Smooth muscle cell (in vitro differentiated cells): ENCODE results near the gene PLCL2. TPM values are rescaled to one million over a fixed set of nuclear protein-coding genes. Genes with fewer than 3 reads are reported as not detected.

ENCODE experiments used
- DNase-seq: peaks from one replicate; lab custom pipeline; 2025; ENCODE audit not compliant: unreplicated experiment; lab: John Stamatoyannopoulos, UW
- H2AFZ ChIP-seq: fragments of 200-600 bp; sonication (generic); 2 replicates; pipeline ENCODE4 v1.6.0; 2016; ENCODE audit warnings: antibody characterized with exemption, low read depth, mild to moderate bottlenecking
- H3F3A ChIP-seq: fragments of 200-600 bp; sonication (generic); 2 replicates; pipeline ENCODE4 v1.6.0; 2017; ENCODE audit warnings: antibody characterized with exemption, low read depth
- H3K27ac ChIP-seq: fragments of 200-600 bp; sonication (generic); 2 replicates; pipeline ENCODE4 v1.5.1; 2016; ENCODE audit warnings: low read depth, mild to moderate bottlenecking
- H3K27me3 ChIP-seq: fragments of 200-600 bp; sonication (generic); 2 replicates; pipeline ENCODE4 v1.6.1; 2016; ENCODE audit warnings: low read depth, mild to moderate bottlenecking
- H3K36me3 ChIP-seq: fragments of 200-600 bp; sonication (generic); 2 replicates; pipeline ENCODE4 v1.5.1; 2016; ENCODE audit warnings: low read depth
- H3K4me1 ChIP-seq: fragments of 200-600 bp; sonication (generic); 2 replicates; pipeline ENCODE4 v1.5.1; 2016; ENCODE audit warnings: low read depth
- H3K4me2 ChIP-seq: fragments of 200-600 bp; sonication (generic); 2 replicates; pipeline ENCODE4 v1.6.0; 2016; ENCODE audit warnings: mild to moderate bottlenecking
- H3K4me3 ChIP-seq: fragments of 200-600 bp; sonication (generic); 2 replicates; pipeline ENCODE4 v1.5.1; 2016; ENCODE audit warnings: mild to moderate bottlenecking
- H3K79me2 ChIP-seq: fragments of 200-600 bp; sonication (generic); 2 replicates; pipeline ENCODE4 v1.6.0; 2016; ENCODE audit warnings: low read depth, mild to moderate bottlenecking
- H3K9ac ChIP-seq: fragments of 200-600 bp; sonication (generic); 2 replicates; pipeline ENCODE4 v1.6.0; 2016; ENCODE audit warnings: low read depth
- H3K9me3 ChIP-seq: fragments of 200-600 bp; sonication (generic); replicated peaks from 2 replicates; pipeline ENCODE4 v1.5.1; 2016; ENCODE audit warnings: low read depth
- H4K20me1 ChIP-seq: fragments of 200-600 bp; sonication (generic); 2 replicates; pipeline ENCODE4 v1.6.0; 2016; ENCODE audit warnings: low read depth
- CTCF ChIP-seq: fragments of 200-600 bp; sonication (generic); IDR thresholded peaks from 2 replicates; pipeline ENCODE4 v1.5.1; 2017; ENCODE audit warnings: borderline replicate concordance, mild to moderate bottlenecking, antibody characterized with exemption; ENCODE audit not compliant: insufficient read depth, poor library complexity, severe bottlenecking
- WGBS: methylation state at CpG from one replicate; pipeline ENCODE4 v1.1.7; 2016; ENCODE audit warnings: low lambda C conversion rate; 5-methylcytosine and 5-hydroxymethylcytosine counted together
- polyA plus RNA-seq: library from polyadenylated mRNA; unstranded; fragments of >200 nt; fragmentation: Nextera tagmentation; extraction: Ambion mirVana; gene quantifications from 2 replicates; pipeline ENCODE4 v1.2.1, GENCODE V29; 2016
- total RNA-seq: library from RNA; depleted of rRNA; stranded (reverse); fragments of >200 nt; gene quantifications from 2 replicates; pipeline ENCODE4 v1.2.3, GENCODE V29; 2014

PLCL2 gene
- total and polyA plus RNA-seq, 2 experiments from 2014 or later, result 2.1 to 5.0 TPM

- WGBS, result 88% methylated on average over 5 of the region's 5 CpGs
- no peak for TF ChIP-seq CTCF
- no peak overlapping the region for H3K4me3 ChIP-seq
- H3K27me3 ChIP-seq, result no peaks in the 10 kb centered on the region
- no peak overlapping the region for H3K4me2 ChIP-seq
- H3K27ac ChIP-seq, result no peak overlapping the region
- no peaks in the 10 kb centered on the region for H3K79me2 ChIP-seq
- no peaks in the 10 kb centered on the region for H3F3A ChIP-seq
- no peak overlapping the region for H2AFZ ChIP-seq
- peaks cover 10% of the 10 kb centered on the region for H3K4me1 ChIP-seq
- no peaks in the 10 kb centered on the region for H3K9me3 ChIP-seq
- H3K9ac ChIP-seq, result no peak overlapping the region
- H4K20me1 ChIP-seq, result peaks cover 3% of the 10 kb centered on the region
- no peaks in the 10 kb centered on the region for H3K36me3 ChIP-seq
- DNase-seq, result no peak
These were observed 125.1 kb downstream of the PLCL2 start for GRCh38 chr3:17009826-17010225.

- DNase-seq, result no peak
- no peak for TF ChIP-seq CTCF
- no peaks in the 10 kb centered on the region for H3K9me3 ChIP-seq
- H3K4me3 ChIP-seq, result no peak overlapping the region
- H4K20me1 ChIP-seq, result peaks cover 3% of the 10 kb centered on the region
- peaks cover 5% of the 10 kb centered on the region for H3K4me1 ChIP-seq
- no peaks in the 10 kb centered on the region for H3K27me3 ChIP-seq
- WGBS, result 90% methylated on average over 10 of the region's 10 CpGs
- H3K4me2 ChIP-seq, result no peak overlapping the region
- no peak overlapping the region for H3K27ac ChIP-seq
- H3K36me3 ChIP-seq, result no peaks in the 10 kb centered on the region
- no peaks in the 10 kb centered on the region for H3F3A ChIP-seq
- H2AFZ ChIP-seq, result no peak overlapping the region
- no peaks in the 10 kb centered on the region for H3K79me2 ChIP-seq
- no peak overlapping the region for H3K9ac ChIP-seq
These were observed 127.1 kb downstream of the PLCL2 start for GRCh38 chr3:17011728-17012338.

- Histone ChIP-seq H3K9me3 (no peaks in the 10 kb centered on the region), H3K27ac (no peak overlapping the region), H3K36me3 (no peaks in the 10 kb centered on the region), H2AFZ (no peak overlapping the region), H3K9ac (no peak overlapping the region), H3K4me1 (peaks cover 5% of the 10 kb centered on the region), H4K20me1 (peaks cover 3% of the 10 kb centered on the region), H3K4me2 (no peak overlapping the region), H3K4me3 (no peak overlapping the region), H3K79me2 (no peaks in the 10 kb centered on the region), H3K27me3 (no peaks in the 10 kb centered on the region), H3F3A (no peaks in the 10 kb centered on the region)
- no peak for DNase-seq
- TF ChIP-seq CTCF, result no peak
- WGBS, result 79% methylated on average over 2 of the region's 2 CpGs
These were observed 128.3 kb downstream of the PLCL2 start for GRCh38 chr3:17013050-17013449.

GRCh38 chr3:17013571-17013970 is 128.8 kb downstream of the PLCL2 start:
- no peaks in the 10 kb centered on the region for H3K9me3 ChIP-seq
- 93% methylated on average over 4 of the region's 4 CpGs for WGBS
- no peaks in the 10 kb centered on the region for H3F3A ChIP-seq
- H2AFZ ChIP-seq, result no peak overlapping the region
- no peak overlapping the region for H3K9ac ChIP-seq
- no peak overlapping the region for H3K4me3 ChIP-seq
- H3K79me2 ChIP-seq, result no peaks in the 10 kb centered on the region
- no peaks in the 10 kb centered on the region for H3K36me3 ChIP-seq
- no peak for DNase-seq
- no peak overlapping the region for H3K4me2 ChIP-seq
- H3K4me1 ChIP-seq, result peaks cover 5% of the 10 kb centered on the region
- peaks cover 3% of the 10 kb centered on the region for H4K20me1 ChIP-seq
- no peak for TF ChIP-seq CTCF
- H3K27ac ChIP-seq, result no peak overlapping the region
- H3K27me3 ChIP-seq, result no peaks in the 10 kb centered on the region
